Transverse colon (tissue), 4 donors: Measurements from ENCODE around the gene KCTD15.

Experiments
- CTCF ChIP-seq, 5 experiments: fragments of 200-600 bp in 3 of 5; fragments of 450-650 bp in 2 of 5; sonication (generic) in 3 of 5; IDR thresholded peaks; 1 replicate in 2 of 5; 2 replicates in 3 of 5; pipeline ENCODE4 v1.5.1; 2016 to 2017; ENCODE audit warnings: antibody characterized with exemption in 5 of 5, inconsistent platforms in 3 of 5, mild to moderate bottlenecking in 2 of 5, moderate library complexity in 1 of 5
- EP300 ChIP-seq: sonication (generic); formaldehyde crosslinking; IDR thresholded peaks from one replicate; pipeline ENCODE4 v1.6.1; 2017; ENCODE audit warnings: antibody characterized with exemption, low read depth
- POLR2A ChIP-seq: fragments of 450-650 bp; IDR thresholded peaks from one replicate; pipeline ENCODE4 v1.6.1; 2016; ENCODE audit warnings: antibody characterized with exemption, mild to moderate bottlenecking, moderate library complexity
- POLR2AphosphoS5 ChIP-seq, 3 donors: sonication (generic); formaldehyde crosslinking; IDR thresholded peaks; one replicate each; pipeline ENCODE4 v1.6.1; 2016; ENCODE audit warnings: antibody characterized with exemption in 3 of 3

- TF ChIP-seq POLR2A, result no peak
- TF ChIP-seq CTCF (IDR thresholded peaks at IDR 0.05), result no peak
- no peak for TF ChIP-seq POLR2AphosphoS5 (IDR thresholded peaks at IDR 0.05)
- TF ChIP-seq EP300, result no peak
Observed at GRCh38 chr19:33802001-33802400, 5.3 kb downstream of the KCTD15 start.
